ENCODE data around the gene SRGAP2C.
"Not testable (repeated sequence)": the region's sequence is repeated elsewhere in the genome, so short reads cannot be mapped to it uniquely, and the experiment has no call there.

The SRGAP2C gene

DNA sequence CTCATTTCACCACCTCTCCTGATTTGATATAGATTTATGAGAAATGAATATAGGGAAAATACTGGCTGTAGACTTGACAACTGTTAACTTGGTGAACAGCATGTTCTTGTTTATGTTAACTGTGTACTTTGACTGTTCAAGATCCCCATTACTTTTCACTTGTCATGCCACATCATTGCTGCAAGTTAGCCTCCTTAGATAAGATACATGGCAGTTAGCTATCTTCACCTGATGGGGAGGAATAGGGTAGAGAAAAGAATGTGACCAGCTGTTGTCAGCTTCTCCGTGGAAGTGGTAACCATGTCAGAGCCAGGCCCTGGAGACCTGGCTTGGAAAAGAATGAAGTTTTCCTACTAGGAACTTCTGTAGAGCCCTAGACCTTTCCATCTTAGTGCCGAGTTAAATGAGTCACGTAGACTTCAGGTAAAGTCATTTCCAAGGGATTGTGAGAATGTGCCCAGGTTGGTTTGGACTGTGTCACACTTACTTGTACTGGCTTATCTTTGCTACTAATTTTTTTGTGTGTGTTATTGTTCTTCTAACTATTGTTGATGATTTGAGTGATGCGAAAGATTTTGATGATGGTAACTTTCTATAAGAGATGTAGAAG, 41.6 kb downstream of the SRGAP2C start:
- DNase-seq (ENCODE audit: extremely low read depth in 1 of 2, low read depth in 1 of 2): not testable (repeated sequence)

DNA sequence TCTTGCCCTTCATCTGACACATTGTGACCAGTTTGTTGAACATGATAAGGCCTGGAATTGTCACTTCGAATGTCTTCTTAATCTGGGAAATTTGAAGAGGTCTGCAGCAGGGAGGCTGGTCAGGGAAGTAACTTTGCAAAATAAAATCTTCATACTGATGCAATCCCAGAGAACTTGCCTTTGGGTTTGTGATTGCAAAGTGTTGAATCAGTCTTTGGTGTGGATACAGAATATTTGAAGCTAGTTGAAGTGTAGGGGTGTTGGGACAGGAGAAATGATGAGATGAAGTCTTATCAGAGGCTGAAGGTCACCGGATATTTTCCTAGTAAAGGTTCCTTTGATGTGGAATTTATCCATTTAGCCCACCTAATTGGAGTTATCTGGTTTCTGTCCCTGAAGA, 42.1 kb downstream of the SRGAP2C start:
- not testable (repeated sequence) for DNase-seq (ENCODE audit: extremely low read depth in 1 of 2, low read depth in 1 of 2)

DNA sequence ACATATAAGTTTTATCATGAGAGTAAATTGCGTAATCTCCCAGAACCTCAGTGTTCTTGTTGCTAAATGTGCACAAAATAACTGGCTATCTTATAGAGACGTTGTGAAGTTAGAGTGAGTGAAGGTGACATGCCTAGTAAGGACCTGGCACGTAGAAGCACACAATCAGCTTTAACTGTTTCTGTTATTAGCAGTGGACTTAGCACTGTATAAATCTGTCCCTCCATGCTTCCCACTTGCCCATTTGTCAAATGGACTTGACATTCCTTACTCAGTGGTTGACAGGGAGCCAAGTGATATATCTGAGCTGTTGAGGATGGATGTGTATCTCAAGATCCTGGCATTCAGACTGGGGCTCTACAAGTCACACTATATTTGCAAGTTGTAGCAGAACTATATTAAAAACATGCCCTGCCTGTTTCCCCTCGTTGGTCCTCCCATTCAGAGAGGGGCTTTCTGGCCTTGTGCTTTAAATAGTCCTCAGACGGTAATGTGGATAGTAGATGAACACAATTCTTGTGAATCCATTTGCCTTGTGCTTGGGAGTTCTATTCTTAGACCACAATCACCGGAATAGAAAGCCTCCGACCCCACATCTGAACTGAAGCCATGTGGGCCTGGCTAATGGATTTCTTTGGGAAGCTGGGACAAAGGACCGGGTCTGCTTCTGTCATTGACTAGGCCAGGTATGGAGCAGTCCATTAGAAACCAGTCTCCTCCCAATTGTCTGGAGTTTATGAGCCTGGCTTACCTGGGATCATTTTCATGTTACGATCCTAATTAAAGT, 43.0 kb downstream of the SRGAP2C start:
- DNase-seq (ENCODE audit: extremely low read depth in 1 of 2, low read depth in 1 of 2): not testable (repeated sequence)

DNA sequence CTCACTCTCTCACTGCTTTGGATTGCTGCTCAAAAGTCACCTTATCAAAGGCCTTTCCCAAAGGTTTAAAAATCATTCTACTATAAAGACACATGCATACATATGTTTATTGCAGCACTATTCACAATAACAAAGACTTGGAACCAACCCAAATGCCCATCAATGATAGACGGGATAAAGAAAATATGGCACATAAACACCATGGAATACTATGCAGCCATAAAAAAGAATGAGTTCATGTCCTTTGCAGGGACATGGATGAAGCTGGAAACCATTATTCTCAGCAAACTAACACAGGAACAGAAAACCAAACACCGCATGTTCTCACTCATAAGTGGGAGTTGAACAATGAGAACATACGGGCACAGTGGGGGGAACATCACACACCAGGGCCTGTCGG, 45.9 kb downstream of the SRGAP2C start:
- DNase-seq (ENCODE audit: extremely low read depth in 1 of 2, low read depth in 1 of 2): not testable (repeated sequence)

DNA sequence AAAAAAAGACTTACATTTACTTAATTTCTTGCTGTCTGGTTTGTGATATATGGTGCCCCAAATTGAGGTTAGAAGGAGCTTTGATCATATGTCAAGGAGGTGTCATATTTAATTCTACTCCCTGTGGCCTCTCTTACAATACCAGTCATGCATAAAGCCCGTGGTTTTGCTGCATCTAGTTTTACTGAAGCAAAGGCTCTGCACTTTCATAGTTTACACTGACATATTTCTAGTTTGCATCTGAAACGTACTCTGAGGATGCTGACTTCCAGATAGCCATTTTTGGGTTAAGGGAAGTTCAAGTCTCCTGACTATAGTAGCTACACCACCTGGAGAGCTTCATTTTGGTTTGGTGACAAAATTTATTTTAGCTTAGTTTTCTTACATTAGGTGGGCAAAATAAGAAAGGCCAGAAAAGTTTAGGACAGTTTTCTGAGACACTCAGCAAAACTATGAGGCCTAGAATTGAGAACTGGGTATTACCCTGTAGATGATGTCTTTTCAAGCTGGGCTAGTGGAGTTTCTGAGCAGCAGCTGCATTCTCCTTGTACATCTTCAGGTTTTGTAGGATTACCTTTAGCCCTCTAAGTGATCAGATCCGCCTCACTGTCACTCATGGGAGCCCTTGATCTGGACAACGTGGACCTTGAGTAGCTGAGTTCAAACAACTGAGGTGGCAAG, 47.8 kb downstream of the SRGAP2C start:
- DNase-seq (ENCODE audit: extremely low read depth in 1 of 2, low read depth in 1 of 2): not testable (repeated sequence)

DNA sequence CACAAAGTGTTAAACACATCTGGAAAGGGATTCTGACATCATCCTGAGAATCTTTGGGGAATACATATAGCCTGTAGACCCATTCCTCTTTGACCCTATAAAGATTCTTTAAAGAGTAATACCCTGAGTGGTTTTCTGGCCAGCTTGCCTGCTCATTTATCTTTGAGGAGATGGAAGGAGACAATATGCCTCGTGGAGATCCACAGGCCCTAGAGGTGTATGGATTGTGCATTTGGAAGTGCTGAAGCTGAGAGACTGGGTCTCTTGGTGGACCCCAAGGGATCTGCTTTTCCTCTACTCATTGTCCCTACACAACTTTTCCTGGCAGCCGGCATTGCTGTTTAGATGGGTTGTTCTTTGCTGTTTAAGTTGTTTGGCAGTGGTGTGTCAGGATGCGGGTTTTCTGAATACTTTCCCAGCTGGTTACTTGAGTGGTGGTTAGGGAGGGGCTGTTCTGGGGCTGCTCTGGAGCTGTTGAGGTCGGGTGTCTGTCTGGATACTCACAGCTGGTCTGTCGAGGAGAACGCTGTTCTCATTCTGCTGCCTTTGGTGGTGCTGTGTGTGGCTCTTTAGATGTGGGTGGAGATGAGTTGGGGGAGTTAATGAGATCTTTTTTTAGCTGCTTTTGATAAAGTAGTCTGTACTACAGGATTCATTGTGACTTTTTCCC, 49.5 kb downstream of the SRGAP2C start:
- DNase-seq (ENCODE audit: extremely low read depth in 1 of 2, low read depth in 1 of 2): not testable (repeated sequence)

DNA sequence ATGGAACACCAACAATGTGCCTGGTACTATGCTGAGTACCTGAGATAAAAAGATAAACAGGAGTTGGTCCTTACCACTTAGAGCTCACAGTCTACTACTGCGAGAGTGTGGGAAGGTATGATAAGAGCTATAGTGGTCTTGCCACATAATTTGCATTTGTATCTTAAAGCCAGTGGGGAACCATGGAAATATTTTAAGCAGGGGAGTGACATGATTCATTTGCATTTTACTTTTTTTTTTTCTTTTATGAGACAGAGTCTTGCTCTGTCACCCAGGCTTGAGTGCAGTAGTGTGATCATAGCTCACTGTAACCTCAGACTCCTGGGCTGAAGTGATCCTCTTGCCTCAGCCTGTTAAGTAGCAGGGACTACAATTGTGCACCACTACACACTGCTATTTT, 53.6 kb downstream of the SRGAP2C start:
- DNase-seq (ENCODE audit: extremely low read depth in 1 of 2, low read depth in 1 of 2): not testable (repeated sequence)

DNA sequence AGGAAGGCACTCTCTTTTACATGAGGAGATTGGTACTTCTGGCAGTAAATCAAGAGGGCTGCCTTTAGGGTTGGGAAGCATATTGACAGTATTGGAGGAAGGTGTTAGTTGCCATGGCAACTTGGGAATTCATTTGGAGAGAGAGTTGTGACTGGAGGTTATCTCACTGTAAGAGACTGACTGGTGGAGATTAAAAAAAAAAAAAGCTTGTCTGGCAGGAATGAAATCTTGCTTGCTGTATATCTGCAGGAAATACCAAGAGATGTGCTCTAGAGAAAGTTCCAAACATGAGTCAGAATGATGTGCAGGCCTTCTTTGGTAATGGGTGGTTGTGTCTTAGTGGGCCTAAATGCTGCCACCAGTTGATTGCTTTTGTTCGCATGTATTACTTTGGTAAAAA, 59.1 kb downstream of the SRGAP2C start:
- DNase-seq (ENCODE audit: extremely low read depth in 1 of 2, low read depth in 1 of 2): not testable (repeated sequence)

DNA sequence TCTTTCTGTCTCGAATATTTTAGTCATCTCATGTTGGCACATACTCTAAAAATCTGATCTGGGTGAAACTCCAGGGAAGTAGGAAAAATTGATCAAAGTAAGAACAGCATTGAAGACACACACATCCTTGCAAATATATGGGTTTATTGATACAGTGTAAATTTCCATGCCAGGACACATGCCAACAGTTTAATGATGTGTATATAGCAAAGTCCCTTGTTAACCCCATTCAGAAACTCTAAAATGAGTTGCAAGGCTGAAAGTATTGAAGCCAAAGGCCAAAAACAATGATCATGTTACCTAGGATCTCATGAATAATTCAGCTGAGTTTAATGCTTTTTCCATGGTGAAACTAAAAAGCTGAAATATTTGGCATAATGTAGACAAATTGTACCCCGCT, 61.6 kb downstream of the SRGAP2C start:
- not testable (repeated sequence) for DNase-seq (ENCODE audit: extremely low read depth in 1 of 2, low read depth in 1 of 2)

DNA sequence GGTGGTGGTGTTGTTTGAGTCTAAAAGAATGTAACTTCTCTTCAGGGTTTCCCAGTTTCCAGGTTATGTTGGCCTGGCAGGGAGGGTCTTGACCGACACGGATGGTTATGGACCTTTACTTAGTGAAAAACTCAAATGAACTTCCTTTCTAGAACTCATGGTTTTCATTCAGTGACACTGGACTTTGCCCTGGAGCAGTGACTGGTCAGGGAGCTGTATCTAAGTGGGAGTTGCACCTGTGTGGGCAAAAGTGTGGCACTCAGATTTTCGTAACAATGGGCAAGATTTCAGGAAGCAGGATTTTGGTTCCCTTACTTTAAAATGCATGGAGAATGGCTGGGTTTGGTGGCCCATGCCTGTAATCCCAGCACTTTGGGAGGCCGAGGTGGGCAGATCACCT, 67.9 kb downstream of the SRGAP2C start:
- DNase-seq (ENCODE audit: extremely low read depth in 1 of 2, low read depth in 1 of 2): not testable (repeated sequence)

DNA sequence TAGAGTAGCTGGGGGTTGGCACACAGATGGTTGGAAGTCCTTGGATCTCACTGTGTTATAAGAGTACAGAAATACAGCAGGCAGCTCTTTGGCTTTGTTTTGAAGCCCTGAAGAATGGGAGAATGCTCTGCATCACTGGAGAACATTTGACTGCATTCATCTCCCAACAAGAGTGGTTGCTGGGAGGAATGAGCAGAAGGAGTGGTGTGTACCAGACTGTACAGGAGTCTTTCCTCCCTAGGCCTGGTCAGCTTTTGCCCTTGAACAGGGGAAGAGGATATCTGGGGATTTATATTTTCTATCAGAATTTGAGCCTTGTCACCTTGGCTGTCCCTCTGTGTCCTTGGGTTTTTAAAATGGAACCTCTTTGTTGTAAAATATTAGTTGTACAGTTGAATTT, 69.8 kb downstream of the SRGAP2C start:
- not testable (repeated sequence) for DNase-seq (ENCODE audit: extremely low read depth in 1 of 2, low read depth in 1 of 2)

DNA sequence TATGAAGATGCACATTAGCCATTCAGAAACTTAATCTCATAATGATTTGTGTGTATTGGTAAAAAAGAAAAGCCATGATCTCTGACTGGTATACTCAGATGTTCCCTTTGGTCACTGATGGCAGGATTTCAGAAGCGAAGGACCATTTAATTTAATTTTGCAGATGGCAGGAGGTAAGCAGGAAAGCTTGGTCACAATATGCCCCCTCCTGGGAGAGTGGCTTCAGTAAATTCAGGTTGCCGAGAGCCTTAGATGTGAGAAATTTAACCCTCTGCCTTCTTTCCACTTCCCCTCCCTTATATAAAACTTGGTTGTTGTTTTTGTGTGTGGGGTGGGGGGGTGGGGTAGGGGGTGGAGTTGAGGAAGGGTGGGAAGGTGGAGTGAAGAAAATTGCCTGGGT, 72.9 kb downstream of the SRGAP2C start:
- DNase-seq (ENCODE audit: extremely low read depth in 1 of 2, low read depth in 1 of 2): not testable (repeated sequence)

DNA sequence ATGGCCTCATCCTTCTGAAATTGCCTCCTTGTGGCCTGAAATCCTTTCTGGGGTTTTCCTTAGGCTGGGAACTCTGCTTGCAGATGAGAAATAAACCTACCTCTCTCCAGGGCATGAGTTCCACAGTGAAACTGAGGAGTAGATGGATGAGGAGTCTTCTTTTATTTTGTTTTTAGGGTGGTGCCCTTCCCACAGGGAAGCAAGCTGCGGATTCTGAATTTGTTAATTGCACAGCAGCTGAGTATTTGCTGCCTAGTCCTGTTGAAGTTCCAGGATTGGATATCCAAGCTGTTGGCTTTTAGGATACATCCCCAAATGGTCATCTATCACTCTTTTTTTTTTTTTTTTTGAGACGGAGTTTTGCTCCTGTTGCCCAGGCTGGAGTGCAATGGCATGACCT, 73.4 kb downstream of the SRGAP2C start:
- not testable (repeated sequence) for DNase-seq (ENCODE audit: extremely low read depth in 1 of 2, low read depth in 1 of 2)

DNA sequence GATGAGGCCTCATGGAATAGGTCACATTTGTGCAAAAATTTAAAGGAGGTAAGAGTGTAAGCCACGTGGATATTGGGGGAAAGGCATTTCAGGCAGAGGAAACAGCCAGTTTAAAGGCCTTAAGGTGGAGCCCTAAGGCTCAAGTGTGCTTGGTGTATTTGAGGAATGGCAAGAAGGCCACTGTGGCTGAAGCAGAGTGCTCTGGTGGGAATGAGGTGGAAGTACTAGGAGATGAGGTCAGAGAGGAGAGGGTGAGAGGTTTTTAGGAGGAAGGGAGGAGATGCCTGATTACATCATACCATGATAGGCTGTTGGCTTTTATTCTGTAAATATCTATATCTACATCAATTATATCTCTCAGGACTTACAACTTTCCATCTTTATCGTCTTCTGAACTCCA, 75.4 kb downstream of the SRGAP2C start:
- not testable (repeated sequence) for DNase-seq (ENCODE audit: extremely low read depth in 1 of 2, low read depth in 1 of 2)

DNA sequence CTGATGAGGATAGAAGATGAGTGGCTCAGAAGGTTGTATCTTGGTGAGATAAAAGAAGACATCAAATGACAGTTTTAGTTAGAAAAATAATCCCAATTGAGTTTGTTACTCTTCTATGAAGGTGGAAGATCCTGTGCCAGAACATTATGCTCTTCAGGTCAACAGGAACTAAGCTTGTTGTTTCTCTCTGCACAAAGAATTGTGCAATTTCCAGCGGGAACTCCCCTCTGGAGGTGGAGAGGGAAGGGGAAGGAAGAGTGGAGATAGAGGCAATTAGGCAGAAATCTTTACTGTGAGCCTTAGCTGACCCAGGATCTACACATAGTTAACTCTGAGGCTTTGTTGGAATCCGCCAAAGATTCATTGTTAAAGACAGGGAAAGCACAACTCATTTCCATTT, 77.4 kb downstream of the SRGAP2C start:
- not testable (repeated sequence) for DNase-seq (ENCODE audit: extremely low read depth in 1 of 2, low read depth in 1 of 2)

DNA sequence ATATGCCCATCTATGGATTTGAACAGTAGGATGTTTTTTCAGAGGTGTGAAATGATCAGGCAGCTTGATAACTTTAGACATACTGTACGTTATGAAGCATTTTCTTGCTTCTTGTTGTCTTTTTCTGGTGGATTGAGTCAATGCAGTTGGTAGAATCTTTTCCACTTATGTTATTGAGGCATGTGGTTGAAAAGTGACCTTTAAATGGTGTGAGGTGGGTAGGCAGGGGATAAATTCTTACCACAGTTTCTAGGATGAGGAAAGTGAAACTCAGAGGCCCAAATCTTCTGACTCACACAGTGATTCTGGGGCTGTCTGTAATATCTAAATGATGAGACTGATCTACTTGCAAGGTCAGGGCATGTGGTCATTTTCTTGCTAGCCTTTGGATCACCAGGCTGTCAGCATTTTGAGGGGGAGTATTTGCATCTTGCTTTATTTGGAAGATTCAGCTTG, 79.0 kb downstream of the SRGAP2C start:
- DNase-seq (ENCODE audit: extremely low read depth in 1 of 2, low read depth in 1 of 2): peak in 1 of 2 donors; percentile 1

DNA sequence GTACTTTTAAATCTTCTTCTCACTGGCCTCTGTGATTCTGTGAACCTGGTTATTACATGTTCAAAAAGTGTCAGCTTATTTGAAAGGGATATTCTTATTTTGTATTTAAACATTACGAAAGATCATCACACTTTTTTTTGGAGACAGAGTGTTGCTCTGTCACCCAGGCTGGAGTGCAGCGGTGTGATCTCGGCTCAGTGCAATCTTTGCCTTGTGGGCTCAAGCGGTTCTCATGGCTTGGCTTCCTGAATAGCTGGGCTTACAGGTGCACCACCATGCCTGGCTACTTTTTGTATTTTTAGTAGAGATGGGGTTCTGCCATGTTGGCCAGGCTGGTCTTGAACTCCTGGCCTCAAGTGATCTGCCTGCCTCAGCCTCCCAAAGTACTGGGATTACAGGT, 82.3 kb downstream of the SRGAP2C start:
- not testable (repeated sequence) for DNase-seq (ENCODE audit: extremely low read depth in 1 of 2, low read depth in 1 of 2)

DNA sequence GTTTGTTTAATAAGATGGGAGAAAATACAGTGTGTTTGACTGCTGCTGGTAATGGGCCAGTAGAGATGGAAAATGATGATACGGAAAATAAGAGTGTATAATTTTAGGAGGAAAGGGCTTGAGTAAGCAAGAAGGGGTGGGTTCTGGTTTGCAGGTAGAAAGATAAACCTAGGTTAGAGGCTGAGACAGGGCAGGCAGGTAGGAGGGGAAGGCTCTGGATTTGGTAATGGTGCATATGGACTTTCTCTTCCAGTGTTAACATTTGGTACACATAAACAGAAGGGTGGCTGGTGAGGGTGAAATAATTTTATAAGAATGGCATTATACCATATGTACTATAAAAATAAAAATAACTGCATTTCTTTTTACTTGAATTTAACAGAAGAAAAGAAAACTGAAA, 84.5 kb downstream of the SRGAP2C start:
- DNase-seq (ENCODE audit: extremely low read depth in 1 of 2, low read depth in 1 of 2): not testable (repeated sequence)

DNA sequence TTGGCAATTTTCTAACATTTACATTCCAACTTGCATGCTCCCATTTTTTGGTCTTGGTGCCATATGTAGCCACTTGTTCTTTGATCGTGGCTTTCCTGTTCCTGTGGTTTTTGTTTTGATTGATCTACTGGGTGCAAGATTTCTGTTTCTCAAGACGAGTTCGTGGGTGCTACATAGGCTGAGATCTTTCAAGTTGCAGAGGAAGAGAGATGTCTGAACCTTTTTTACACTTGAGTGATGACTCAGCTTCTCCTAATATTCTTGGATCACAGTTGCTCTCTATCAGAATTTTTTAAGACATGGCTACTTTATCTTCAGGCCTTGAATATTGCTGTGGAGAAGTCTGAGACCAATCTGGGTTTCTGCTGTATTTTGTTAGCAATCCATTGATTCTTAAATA, 85.2 kb downstream of the SRGAP2C start:
- DNase-seq (ENCODE audit: extremely low read depth in 1 of 2, low read depth in 1 of 2): not testable (repeated sequence)

DNA sequence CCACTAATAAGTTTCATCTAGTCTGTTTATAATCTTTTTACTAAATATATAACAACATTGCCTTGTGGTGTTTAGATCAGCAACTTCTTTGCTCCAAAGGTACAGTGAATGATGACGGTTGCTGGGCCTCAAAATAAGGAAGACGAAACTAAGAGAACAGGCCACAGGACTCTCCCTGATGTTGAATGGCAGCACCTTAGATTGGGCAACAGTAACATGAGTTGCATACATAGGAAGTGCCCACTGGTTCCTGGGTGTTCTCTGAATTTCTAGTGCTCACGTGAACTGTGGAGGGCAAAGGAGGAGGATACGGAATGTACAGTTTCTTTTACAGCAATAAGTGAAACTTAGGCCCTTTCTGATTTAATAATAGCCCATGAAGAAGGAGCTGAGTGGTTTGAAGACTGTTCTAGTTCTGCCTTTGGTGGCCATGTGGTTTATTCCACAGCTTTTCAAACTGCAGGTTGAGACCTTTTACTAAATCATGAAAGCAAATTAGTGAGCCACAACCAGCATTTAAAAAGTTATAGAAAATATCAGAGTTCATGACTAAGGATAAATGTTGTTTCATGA, 86.5 kb downstream of the SRGAP2C start:
- not testable (repeated sequence) for DNase-seq (ENCODE audit: extremely low read depth in 1 of 2, low read depth in 1 of 2)

DNA sequence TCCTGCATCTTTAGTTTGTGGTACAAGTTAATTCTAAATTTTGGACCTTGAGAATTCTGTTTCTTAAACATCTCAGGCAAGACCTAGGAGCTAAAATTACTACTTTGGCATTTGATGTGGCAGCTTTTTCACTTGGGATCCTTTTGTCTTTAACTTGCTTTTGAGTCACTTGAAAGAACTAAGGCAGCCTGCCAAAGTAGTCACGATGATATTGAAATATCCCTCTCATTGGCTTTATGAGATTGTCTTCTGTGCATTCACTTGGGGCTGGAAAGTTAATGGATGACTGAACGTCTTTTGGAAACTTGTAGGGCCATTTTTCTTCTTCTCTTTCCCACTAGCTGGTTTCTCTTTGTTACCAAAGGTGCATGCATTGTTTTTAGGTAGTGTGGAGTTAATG, 90.7 kb downstream of the SRGAP2C start:
- DNase-seq (ENCODE audit: extremely low read depth in 1 of 2, low read depth in 1 of 2): not testable (repeated sequence)
